PC-3 (cell line): ENCODE results near the gene LRRC28.

ENCODE experiments used
- CTCF ChIP-seq: fragments of 300-600 bp; sonication (generic); conservative IDR thresholded peaks from 2 replicates; pipeline ENCODE4 v1.5.1; 2017; ENCODE audit warnings: antibody characterized with exemption, low read depth, mild to moderate bottlenecking, low read length
- EZH2 ChIP-seq: fragments of 300-600 bp; sonication (generic); IDR thresholded peaks from one replicate; pipeline ENCODE4 v1.6.1; 2017; ENCODE audit warnings: antibody characterized with exemption, mild to moderate bottlenecking, low read length; ENCODE audit not compliant: unreplicated experiment

GRCh38 chr15:99390667-99391066 lies 139.4 kb downstream of the LRRC28 start:
- TF ChIP-seq CTCF (peak; percentile 39; the same call in 1 of the 2 replicates), EZH2 (no peak)
